ENCODE data around the gene CCND3.

DNA sequence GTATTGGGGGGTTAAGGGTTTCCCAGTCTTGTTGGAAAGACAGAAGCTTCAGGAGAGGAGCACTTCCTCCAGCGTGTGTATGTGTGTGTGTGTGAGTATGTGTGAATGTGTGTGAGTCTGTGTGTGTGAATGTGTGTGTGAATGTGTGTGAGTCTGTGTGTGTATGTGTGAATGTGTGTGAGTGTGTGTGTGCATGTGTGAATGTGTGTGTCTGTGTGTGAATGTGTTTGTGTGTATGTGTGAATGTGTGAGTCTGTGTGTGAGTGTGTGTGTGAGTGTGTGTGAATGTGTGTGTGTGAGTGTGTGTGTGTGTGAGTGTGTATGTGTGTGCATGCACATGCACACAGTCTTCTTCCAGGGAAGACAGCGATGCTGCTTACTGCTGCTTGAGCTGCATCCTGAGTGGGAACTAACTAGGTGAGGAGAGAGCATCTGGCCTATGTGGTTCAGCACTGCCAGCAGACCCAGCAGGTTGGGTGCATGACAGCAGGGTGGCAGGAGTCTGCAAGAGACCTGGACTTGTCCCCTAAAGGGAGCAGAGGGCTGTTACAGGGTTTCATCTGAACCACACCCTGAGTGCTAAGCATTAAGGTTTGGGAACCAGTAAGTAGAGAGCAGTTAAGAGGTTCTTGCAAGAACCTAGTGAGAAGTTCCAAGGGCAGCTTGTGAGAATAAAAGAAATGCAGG lies 22.7 kb upstream of the CCND3 start:
- TF ChIP-seq, protein P1, sequence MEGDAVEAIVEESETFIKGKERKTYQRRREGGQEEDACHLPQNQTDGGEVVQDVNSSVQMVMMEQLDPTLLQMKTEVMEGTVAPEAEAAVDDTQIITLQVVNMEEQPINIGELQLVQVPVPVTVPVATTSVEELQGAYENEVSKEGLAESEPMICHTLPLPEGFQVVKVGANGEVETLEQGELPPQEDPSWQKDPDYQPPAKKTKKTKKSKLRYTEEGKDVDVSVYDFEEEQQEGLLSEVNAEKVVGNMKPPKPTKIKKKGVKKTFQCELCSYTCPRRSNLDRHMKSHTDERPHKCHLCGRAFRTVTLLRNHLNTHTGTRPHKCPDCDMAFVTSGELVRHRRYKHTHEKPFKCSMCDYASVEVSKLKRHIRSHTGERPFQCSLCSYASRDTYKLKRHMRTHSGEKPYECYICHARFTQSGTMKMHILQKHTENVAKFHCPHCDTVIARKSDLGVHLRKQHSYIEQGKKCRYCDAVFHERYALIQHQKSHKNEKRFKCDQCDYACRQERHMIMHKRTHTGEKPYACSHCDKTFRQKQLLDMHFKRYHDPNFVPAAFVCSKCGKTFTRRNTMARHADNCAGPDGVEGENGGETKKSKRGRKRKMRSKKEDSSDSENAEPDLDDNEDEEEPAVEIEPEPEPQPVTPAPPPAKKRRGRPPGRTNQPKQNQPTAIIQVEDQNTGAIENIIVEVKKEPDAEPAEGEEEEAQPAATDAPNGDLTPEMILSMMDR (IDR thresholded peaks at IDR 0.05): no peak
- TF ChIP-seq POLR2A (IDR thresholded peaks at IDR 0.05): no peak

Measured in adrenal gland (tissue), 5 donors.